ENCODE measurements around the gene CDC14A. TPM values are rescaled to one million over a fixed set of nuclear protein-coding genes. Genes with fewer than 3 reads are reported as not detected.

Gene CDC14A
- polyA plus RNA-seq, 1 experiment, result 2.8 TPM

DNA sequence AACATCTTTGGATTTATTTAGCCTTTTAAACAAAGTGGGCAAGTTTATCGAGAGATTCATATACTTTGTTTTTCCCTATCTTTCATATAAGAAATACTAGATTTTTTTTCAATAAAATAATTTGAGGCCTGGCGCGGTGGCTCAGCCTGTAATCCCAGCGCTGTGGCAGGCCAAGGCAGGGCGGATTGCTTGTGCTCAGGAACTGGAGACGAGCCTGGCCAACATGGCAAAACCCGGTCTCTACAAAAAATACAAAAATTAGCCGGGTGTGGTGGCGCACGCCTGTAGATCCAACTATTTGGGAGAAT is 1.6 kb upstream of the CDC14A start:
- ChIA-PET POLR2A (no interaction called here), CTCF (interaction anchor here (0.6 to 1.5 kb wide), 4 partner anchors 15 to 502 kb away, joined by 3 to 8 read pairs (median 4); no protein-coding TSS in a partner anchor)

DNA sequence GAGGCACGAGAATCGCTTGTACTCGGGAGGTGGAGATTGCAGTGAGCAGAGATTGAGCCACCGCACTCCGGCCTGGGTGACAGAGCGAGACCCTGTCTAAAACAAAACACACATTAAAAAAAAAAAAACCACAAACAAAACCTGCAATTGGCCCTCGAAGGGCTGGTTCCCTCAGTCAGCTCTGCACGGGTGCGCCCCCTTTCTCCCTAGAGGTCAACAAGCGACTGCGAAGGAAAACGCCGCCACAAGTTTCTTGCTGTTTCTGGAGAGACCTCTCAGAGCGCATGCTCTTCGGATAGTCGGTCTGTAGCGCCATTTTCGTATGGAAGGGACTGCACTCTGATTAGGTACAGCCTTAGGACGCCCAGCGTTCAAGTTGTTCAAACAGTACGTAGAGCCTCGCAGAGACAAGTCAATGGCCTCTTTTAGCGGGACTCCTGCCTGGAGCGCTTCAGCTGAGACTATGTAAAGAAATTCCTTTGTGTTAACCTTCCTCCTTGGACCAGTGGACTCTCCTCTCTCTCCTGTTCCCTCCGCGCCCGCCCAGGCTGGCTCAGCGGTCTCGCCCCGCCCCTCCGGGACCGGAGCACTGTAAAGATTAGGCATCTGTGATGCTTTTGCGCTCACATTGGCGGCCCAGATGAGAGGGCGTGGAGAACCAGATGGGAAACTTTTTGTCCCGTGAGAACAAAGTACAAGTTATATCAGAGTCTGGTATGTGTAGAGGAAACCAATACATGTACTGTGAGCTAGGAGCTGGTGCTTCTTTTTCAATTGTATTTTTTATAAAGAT is 1.0 kb upstream of the CDC14A start:
- ChIA-PET POLR2A (interaction anchor here (0.5 to 1.7 kb wide), 2 partner anchors 102 to 518 kb away, joined by 6 read pairs; partner anchors contain the start of gene DBT), CTCF (interaction anchor here (0.6 to 1.5 kb wide), 8 partner anchors 9 to 517 kb away, joined by 3 to 8 read pairs (median 4); no protein-coding TSS in a partner anchor)

More for the DNA sequence above, 1.6 kb upstream of the CDC14A start:
- TF ChIP-seq, protein P1, sequence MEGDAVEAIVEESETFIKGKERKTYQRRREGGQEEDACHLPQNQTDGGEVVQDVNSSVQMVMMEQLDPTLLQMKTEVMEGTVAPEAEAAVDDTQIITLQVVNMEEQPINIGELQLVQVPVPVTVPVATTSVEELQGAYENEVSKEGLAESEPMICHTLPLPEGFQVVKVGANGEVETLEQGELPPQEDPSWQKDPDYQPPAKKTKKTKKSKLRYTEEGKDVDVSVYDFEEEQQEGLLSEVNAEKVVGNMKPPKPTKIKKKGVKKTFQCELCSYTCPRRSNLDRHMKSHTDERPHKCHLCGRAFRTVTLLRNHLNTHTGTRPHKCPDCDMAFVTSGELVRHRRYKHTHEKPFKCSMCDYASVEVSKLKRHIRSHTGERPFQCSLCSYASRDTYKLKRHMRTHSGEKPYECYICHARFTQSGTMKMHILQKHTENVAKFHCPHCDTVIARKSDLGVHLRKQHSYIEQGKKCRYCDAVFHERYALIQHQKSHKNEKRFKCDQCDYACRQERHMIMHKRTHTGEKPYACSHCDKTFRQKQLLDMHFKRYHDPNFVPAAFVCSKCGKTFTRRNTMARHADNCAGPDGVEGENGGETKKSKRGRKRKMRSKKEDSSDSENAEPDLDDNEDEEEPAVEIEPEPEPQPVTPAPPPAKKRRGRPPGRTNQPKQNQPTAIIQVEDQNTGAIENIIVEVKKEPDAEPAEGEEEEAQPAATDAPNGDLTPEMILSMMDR (IDR thresholded peaks at IDR 0.05; ENCODE audit: low read depth, low read length), result no peak
- no peak for DNase-seq (ENCODE audit: low read depth, low spot score)
- no peaks in the 10 kb centered on the region for H3K9me3 ChIP-seq (ENCODE audit: control insufficient read depth, insufficient read depth, low read length)
- H3K27me3 ChIP-seq (ENCODE audit: control insufficient read depth, insufficient read depth, low read length), result no peaks in the 10 kb centered on the region
- H3K27ac ChIP-seq (ENCODE audit: low read depth, low read length), result no peak overlapping the region
- H3K4me3 ChIP-seq (ENCODE audit: low read depth, low read length), result peak overlapping the region; percentile 88

DNA sequence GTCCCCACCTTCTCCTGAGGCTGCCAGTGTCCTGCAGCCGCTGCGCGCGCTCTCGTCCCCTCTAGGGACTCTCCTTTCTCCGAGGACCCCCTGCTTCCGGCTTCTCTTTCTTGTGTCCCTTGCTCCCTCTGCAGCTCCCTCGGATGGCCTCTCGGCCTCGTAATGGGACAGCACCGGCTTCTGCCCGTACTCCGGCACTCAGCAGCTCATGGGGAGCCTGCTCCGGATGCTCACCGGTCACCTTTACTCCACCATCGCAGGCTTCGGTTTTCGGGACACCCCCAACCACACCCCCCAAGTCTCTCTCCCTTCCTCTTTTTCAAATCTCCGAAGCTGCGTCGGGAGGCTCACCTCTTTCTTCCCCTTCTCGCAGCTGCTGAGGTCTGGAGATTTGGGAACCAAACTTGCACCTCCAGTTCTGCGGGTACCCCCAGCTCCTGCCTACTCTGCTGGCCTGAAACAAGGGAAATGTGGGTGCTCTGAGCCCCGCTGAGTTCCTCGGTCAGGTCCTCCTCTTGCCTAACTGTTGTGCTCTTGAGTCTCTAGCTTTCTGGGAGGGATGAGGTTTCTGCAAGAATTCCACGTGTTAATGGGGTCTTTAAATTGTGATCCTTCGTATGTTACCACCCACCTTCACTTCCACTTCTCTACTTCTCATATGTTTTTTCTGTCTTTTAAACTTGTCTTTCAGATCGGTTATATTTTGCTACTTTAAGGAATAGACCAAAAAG is 930 bp downstream of the CDC14A start:
- no peaks in the 10 kb centered on the region for H3K9me3 ChIP-seq (ENCODE audit: control insufficient read depth, insufficient read depth, low read length)
- TF ChIP-seq, protein P1 (IDR thresholded peaks at IDR 0.05; ENCODE audit: low read depth, low read length), result no peak
- ChIA-PET CTCF (interaction anchor here (0.6 to 2.4 kb wide), 5 partner anchors 102 to 556 kb away, joined by 3 to 11 read pairs (median 5); no protein-coding TSS in a partner anchor), POLR2A (interaction anchor here (0.6 to 1.7 kb wide), 5 partner anchors 87 to 495 kb away, joined by 3 to 6 read pairs (median 4); partner anchors contain the start of genes DBT and RTCA)
- no peak for DNase-seq (ENCODE audit: low read depth, low spot score)
- H3K27me3 ChIP-seq (ENCODE audit: control insufficient read depth, insufficient read depth, low read length), result no peaks in the 10 kb centered on the region
- H3K4me3 ChIP-seq (ENCODE audit: low read depth, low read length), result peak overlapping the region; percentile 88
- H3K27ac ChIP-seq (ENCODE audit: low read depth, low read length), result no peak overlapping the region

More for the DNA sequence above, 1.0 kb upstream of the CDC14A start:
- H3K4me3 ChIP-seq (ENCODE audit: low read depth, low read length), result peak overlapping the region; percentile 88
- H3K27me3 ChIP-seq (ENCODE audit: control insufficient read depth, insufficient read depth, low read length), result no peaks in the 10 kb centered on the region
- TF ChIP-seq, protein P1 (IDR thresholded peaks at IDR 0.05; ENCODE audit: low read depth, low read length), result peak; percentile 35
- H3K9me3 ChIP-seq (ENCODE audit: control insufficient read depth, insufficient read depth, low read length), result no peaks in the 10 kb centered on the region
- H3K27ac ChIP-seq (ENCODE audit: low read depth, low read length), result peak overlapping the region; percentile 72
- DNase-seq (ENCODE audit: low read depth, low spot score), result peak; percentile 70

DNA sequence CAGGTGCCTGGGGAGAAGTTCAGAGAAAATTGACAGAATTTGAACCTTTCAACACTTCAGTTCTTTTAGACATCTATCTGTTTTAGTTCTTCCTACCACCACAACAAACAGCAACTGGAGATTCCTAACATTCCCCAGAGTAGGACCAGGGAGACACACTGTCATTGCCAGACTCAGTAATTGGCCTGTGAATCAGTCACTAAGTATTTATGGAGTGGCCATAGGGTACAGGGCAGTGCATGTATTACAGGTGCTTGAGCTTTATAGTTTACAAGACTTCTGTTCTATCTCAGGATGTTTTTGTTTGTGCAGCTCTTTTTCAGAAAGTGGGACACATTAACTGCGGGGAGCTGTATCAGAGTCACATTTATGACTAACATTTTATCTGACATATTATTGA is 1.7 kb downstream of the CDC14A start:
- ChIA-PET POLR2A (interaction anchor here (0.9 kb wide), 1 partner anchor 105 kb away, joined by 3 read pairs; no protein-coding TSS in a partner anchor), CTCF (interaction anchor here (0.6 to 2.4 kb wide), 4 partner anchors 102 to 515 kb away, joined by 4 to 11 read pairs (median 6); no protein-coding TSS in a partner anchor)
- TF ChIP-seq, protein P1 (IDR thresholded peaks at IDR 0.05; ENCODE audit: low read depth, low read length), result no peak
- no peaks in the 10 kb centered on the region for H3K9me3 ChIP-seq (ENCODE audit: control insufficient read depth, insufficient read depth, low read length)
- H3K27me3 ChIP-seq (ENCODE audit: control insufficient read depth, insufficient read depth, low read length), result no peaks in the 10 kb centered on the region
- H3K27ac ChIP-seq (ENCODE audit: low read depth, low read length), result no peak overlapping the region
- peak overlapping the region; percentile 88 for H3K4me3 ChIP-seq (ENCODE audit: low read depth, low read length)
- no peak for DNase-seq (ENCODE audit: low read depth, low spot score)
